Stimulated activated naive B cell treated with anti-CD40 and anti-IgM and Interleukin-4, amounts not matched to agents 10 μg/mL and 1 μg/mL and 100 μg/mL, for 72 hours (primary cell): ENCODE results near the gene ALK.

Experiments used
- ATAC-seq, 2 donors: fragments of 150-1000 bp; cut with Tn5 transposase; replicated peaks; 2 replicates each; pipeline ENCODE4 v1.10.0; 2021; ENCODE audit warnings: moderate library complexity in 1 of 2
- DNase-seq: peaks from one replicate; pipeline ENCODE4 v3.0.0; 2021
- H3K27ac Mint-ChIP-seq: one replicate; pipeline ENCODE4 v1.8.0; 2022; ENCODE audit warnings: mild to moderate bottlenecking, mixed read lengths
- H3K27me3 Mint-ChIP-seq, 2 donors: one replicate each; pipeline ENCODE4 v1.8.0; 2022; ENCODE audit warnings: mixed read lengths in 2 of 2
- H3K36me3 Mint-ChIP-seq, 2 donors: one replicate each; pipeline ENCODE4 v1.8.0; 2022; ENCODE audit warnings: mixed read lengths in 2 of 2, mild to moderate bottlenecking in 1 of 2
- H3K4me1 Mint-ChIP-seq, 2 donors: one replicate each; pipeline ENCODE4 v1.8.0; 2022; ENCODE audit warnings: mixed read lengths in 2 of 2, mild to moderate bottlenecking in 1 of 2
- H3K4me3 Mint-ChIP-seq, 2 donors: one replicate each; pipeline ENCODE4 v1.8.0; 2022; ENCODE audit warnings: mild to moderate bottlenecking in 2 of 2, mixed read lengths in 2 of 2, moderate library complexity in 1 of 2
- H3K9me3 Mint-ChIP-seq, 2 donors: one replicate each; pipeline ENCODE4 v1.8.0; 2022; ENCODE audit warnings: mixed read lengths in 2 of 2, mild to moderate bottlenecking in 1 of 2

ALK gene

DNA sequence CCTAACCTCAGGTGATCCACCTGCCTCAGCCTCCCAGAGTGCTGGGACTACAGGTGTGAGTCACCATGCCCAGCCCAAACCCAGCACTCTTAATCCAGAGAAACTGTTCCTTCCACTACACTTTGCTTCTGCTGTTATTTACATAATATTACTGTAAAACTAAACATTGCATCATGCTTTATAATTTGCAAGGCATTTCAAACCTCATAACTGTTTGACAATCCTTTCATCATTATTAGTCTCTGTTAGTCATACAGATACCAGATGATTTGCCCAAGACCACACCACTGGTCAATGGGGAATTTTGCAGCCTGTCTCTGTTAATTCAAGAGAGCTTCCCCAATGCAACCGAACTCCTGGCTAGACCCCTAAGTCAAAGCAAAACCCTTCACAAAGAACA lies 338.3 kb downstream of the ALK start:
- no peaks in the 10 kb centered on the region for H3K27me3 Mint-ChIP-seq
- ATAC-seq: no peak
- H3K27ac Mint-ChIP-seq: no peak overlapping the region
- no peak for DNase-seq
- no peak overlapping the region for H3K4me3 Mint-ChIP-seq
- peaks cover 0 to 9% of the 10 kb centered on the region in 2 donors for H3K4me1 Mint-ChIP-seq
- no peaks in the 10 kb centered on the region for H3K9me3 Mint-ChIP-seq
- H3K36me3 Mint-ChIP-seq: no peaks in the 10 kb centered on the region

DNA sequence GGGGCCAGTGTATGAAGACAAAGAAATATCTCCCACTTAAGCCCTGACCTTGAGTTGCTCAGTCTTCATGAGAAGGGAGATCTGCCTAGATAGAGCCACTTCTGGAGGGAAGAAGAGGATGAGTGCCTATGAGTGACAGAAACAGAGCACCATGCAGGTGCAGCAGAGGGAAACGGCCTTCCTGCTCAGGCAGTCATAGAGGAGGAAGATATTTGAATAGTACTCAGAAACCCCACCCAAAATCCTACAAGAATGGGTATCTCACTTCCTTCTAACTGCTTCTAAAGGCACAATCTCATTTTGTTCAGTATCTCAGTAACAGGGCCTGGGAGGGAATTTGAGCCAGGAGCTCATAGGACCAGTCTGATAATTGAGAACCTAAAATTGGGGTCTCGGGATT lies 339.3 kb downstream of the ALK start:
- ATAC-seq (peak in 1 of 2 donors; percentile 48), DNase-seq (no peak)
- Mint-ChIP-seq H3K27ac (no peak overlapping the region), H3K4me3 (no peak overlapping the region), H3K36me3 (no peaks in the 10 kb centered on the region), H3K4me1 (peaks cover 0 to 9% of the 10 kb centered on the region in 2 donors), H3K27me3 (no peaks in the 10 kb centered on the region), H3K9me3 (no peaks in the 10 kb centered on the region)

DNA sequence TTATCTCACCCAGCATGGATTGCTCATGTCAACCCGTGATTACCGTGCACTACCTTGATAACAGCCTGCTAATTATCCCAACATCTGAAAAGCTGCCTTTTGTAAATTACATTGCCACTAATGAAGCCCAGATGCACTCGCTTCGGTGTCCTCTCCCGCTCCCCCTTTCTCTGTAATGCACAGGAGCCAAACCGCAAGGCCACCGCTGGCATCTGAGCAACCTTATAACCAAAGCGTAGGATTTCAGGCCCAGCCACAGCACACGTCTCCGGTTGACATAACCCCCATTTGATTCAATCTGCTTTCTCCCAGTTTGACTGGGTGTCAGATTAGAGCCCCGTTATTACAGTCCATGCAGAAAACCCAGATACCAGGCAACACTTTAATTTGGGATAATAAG lies 341.2 kb downstream of the ALK start:
- Mint-ChIP-seq H3K36me3 (no peaks in the 10 kb centered on the region), H3K27me3 (no peaks in the 10 kb centered on the region), H3K4me1 (peaks cover 0 to 9% of the 10 kb centered on the region in 2 donors), H3K4me3 (no peak overlapping the region), H3K27ac (no peak overlapping the region), H3K9me3 (no peaks in the 10 kb centered on the region)
- ATAC-seq (no peak), DNase-seq (no peak)

DNA sequence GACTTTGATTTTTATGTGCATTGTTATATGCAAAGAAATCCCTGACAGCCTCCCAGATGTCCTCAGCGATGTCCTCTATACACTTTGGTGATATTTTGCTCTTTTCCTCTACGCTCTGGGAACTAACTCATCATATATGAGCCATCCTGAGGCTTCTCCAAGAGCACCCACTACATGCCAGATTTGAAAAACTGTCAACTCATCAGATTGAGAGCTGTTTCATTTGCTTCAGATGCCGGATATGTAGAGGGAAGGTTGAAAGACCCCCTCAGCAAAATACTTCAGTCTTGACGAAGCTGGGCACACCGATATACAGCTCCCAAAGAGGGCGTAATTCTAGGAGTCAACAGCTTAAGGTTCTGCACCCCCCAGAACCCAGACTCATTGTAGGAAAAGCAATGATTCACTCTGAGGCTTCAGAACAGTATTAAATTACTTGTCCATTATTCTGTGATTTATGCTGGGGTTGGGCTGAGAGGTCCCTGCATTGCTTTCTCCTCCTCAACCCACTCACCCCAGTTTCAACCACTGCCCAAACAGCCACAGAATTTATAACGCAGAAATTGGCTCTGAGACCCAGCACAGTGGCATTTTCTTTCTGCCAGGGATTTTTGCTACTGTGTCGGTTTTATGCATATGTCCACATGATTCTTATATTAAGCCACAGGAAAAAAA lies 341.8 kb downstream of the ALK start:
- H3K4me3 Mint-ChIP-seq: no peak overlapping the region
- ATAC-seq: no peak
- H3K27me3 Mint-ChIP-seq: no peaks in the 10 kb centered on the region
- peaks cover 0 to 9% of the 10 kb centered on the region in 2 donors for H3K4me1 Mint-ChIP-seq
- H3K27ac Mint-ChIP-seq: no peak overlapping the region
- no peaks in the 10 kb centered on the region for H3K36me3 Mint-ChIP-seq
- H3K9me3 Mint-ChIP-seq: no peaks in the 10 kb centered on the region
- DNase-seq: no peak

DNA sequence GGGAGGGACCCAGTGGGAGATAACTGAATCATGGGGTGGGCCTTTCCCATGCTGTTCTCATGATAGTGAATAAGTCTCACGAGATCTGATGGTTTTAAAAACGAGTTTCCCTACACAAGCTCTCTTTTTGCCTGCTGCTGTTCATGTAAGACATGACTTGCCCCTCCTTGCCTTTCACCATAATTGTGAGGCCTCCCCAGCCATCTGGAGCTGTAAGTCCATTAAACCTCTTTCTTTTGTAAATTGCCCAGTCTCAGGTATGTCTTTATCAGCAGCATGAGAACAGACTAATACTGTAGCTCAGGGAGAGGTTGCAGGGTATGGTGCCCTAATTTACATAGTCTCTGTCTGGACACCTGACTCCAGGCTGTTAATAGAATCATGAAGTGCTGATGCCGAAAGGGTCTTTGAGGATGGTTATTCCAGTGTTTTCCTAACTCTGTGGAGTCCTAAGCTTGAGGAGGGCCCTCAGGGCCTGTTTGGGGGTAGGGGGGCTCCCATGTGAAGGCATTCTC lies 343.2 kb downstream of the ALK start:
- no peak overlapping the region for H3K4me3 Mint-ChIP-seq
- H3K4me1 Mint-ChIP-seq: peaks cover 0 to 9% of the 10 kb centered on the region in 2 donors
- H3K36me3 Mint-ChIP-seq: no peaks in the 10 kb centered on the region
- no peak for ATAC-seq
- H3K9me3 Mint-ChIP-seq: no peaks in the 10 kb centered on the region
- no peaks in the 10 kb centered on the region for H3K27me3 Mint-ChIP-seq
- H3K27ac Mint-ChIP-seq: no peak overlapping the region
- no peak for DNase-seq

DNA sequence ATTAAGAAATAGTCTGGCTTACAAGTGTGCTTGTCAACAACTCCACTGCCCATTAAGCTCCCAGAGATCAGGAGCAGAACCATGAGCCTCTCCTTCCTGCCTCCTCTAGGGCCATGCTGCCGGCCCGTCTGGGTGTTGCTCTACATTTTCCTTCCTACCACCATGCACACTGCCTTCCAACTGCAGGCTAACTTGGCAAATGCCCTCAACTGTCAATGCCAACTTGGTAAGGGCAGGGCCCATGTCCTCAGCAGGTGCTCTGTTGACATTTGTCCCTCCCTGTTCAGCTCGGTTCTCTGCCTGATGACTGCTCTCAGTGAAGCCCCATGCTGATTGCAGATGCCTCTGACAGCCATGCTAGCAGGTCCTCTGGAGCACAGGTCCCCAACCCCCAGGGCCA lies 345.2 kb downstream of the ALK start:
- Mint-ChIP-seq H3K27me3 (no peaks in the 10 kb centered on the region), H3K4me1 (no peaks in the 10 kb centered on the region), H3K27ac (no peak overlapping the region), H3K9me3 (no peaks in the 10 kb centered on the region), H3K36me3 (no peaks in the 10 kb centered on the region), H3K4me3 (no peak overlapping the region)
- DNase-seq (no peak), ATAC-seq (no peak)

DNA sequence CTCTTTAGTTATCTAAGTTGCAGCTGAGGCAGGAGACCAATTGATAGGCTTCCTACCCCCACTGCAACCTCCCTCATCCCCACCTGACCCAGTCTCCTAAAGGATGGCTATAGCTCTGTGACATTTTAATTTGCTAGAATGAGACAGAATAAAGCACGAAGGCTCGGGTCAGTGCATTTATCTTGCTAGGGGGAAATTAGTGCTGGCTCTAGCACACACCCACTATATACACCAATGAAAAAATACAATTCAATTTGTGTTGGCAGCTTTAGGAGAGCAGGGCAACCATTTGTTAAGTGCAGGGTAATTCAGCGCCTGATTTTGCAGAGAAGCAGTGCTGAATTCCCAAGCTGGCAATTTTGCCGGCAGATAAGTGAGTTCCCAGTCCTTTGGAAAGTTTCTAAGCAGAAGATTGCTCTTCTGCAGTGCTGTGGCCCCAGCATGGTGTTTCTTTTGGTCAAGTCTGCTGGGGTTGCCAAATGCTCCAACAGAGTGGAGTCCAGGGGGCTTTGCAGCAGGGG lies 346.0 kb downstream of the ALK start:
- DNase-seq (no peak), ATAC-seq (no peak)
- Mint-ChIP-seq H3K4me3 (no peak overlapping the region), H3K27me3 (no peaks in the 10 kb centered on the region), H3K4me1 (no peaks in the 10 kb centered on the region), H3K27ac (no peak overlapping the region), H3K9me3 (no peaks in the 10 kb centered on the region), H3K36me3 (no peaks in the 10 kb centered on the region)

DNA sequence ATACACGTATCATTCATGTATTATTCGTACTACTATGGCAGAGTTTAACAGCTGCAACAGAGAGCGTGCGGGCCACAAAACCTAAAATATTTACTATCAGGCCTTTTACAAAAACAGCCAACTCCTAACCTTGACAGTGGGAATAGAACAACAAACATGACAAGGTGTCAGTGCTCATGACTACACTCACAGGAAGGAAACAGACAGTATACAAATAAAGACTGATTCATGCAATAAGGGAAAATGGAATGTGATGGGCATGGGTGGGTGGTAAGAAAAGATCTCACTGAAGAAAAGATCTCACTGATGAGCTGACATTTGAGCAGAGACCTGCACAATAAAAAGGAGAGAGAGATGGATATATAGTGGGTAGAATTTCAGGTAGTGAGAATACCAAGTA lies 347.8 kb downstream of the ALK start:
- no peaks in the 10 kb centered on the region for H3K27me3 Mint-ChIP-seq
- no peak for ATAC-seq
- no peak overlapping the region for H3K4me3 Mint-ChIP-seq
- no peaks in the 10 kb centered on the region for H3K36me3 Mint-ChIP-seq
- no peaks in the 10 kb centered on the region for H3K9me3 Mint-ChIP-seq
- no peak overlapping the region for H3K27ac Mint-ChIP-seq
- no peaks in the 10 kb centered on the region for H3K4me1 Mint-ChIP-seq
- no peak for DNase-seq

DNA sequence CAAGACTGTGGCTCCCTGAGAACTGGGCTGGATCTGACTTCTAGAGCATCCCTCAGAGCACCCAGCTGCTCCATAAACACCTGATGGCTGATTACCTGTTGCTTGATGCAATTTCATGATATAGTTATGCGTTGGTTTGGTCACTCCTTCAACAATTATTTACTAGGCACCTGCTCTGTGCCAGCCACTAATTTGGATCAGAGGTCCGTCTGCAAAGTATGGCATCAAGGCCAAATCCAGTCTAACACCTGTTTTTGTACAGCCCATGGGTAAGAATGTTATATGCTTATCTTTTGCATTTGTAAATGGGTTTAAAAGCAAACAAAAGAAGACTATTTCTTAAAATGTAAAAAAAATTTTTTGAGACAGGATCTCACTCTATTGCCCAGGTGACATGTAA lies 348.2 kb downstream of the ALK start:
- H3K4me1 Mint-ChIP-seq: no peaks in the 10 kb centered on the region
- no peaks in the 10 kb centered on the region for H3K9me3 Mint-ChIP-seq
- no peaks in the 10 kb centered on the region for H3K36me3 Mint-ChIP-seq
- DNase-seq (no peak), ATAC-seq (no peak)
- H3K4me3 Mint-ChIP-seq: no peak overlapping the region
- no peak overlapping the region for H3K27ac Mint-ChIP-seq
- no peaks in the 10 kb centered on the region for H3K27me3 Mint-ChIP-seq

DNA sequence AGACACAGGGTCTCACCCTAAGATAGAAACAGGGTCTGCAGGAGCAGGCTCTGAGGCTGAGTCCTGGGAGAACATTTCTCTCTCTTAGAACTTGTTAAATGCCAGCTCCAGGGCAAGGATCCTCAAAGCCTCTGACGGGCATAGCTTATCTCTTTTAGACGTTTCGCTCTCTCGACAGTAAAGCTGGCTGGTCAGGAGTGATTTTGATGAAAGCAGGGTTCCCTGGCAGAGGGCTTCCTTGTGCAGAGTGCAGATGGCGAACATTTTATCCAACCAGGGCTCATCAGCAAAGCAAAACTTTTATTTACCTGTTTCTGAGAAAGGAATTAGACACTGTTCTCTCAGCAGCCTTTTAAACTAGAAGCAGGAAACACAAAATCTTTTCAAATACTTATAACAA lies 350.8 kb downstream of the ALK start:
- H3K4me1 Mint-ChIP-seq: no peaks in the 10 kb centered on the region
- H3K36me3 Mint-ChIP-seq: no peaks in the 10 kb centered on the region
- no peaks in the 10 kb centered on the region for H3K9me3 Mint-ChIP-seq
- ATAC-seq: no peak
- no peaks in the 10 kb centered on the region for H3K27me3 Mint-ChIP-seq
- no peak for DNase-seq
- no peak overlapping the region for H3K4me3 Mint-ChIP-seq
- no peak overlapping the region for H3K27ac Mint-ChIP-seq

DNA sequence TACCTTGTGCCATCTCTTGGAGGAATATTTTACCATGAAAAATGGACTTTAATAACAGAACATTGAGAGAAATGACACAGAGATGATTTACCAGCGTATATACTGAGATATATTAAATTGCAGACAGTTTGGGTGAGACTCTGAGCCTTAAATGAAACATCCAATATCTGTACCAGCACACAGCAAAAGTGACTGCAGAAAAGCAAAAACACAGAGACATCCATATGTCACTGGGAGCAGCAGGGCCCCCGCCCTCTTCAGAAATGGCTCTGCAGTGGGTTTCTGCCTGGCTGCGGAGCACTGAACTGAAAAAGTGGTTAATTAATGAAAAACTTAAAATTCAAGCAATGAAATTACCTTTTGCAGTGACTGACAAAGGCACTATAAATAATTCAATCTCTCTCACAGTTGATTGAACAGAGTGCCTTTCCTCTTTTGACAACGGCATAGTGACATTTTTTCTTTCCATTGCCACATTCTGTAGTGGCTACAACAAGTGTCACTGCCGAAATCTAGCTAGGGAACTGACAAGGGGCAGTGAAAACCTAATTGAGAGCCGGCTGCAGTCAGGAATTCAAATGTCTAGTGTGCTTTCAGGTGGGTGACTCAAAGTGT lies 353.4 kb downstream of the ALK start:
- DNase-seq (no peak), ATAC-seq (no peak)
- Mint-ChIP-seq H3K4me3 (no peak overlapping the region), H3K27me3 (peaks cover 0 to 10% of the 10 kb centered on the region in 2 donors), H3K27ac (no peak overlapping the region), H3K36me3 (no peaks in the 10 kb centered on the region), H3K9me3 (no peaks in the 10 kb centered on the region), H3K4me1 (no peaks in the 10 kb centered on the region)

DNA sequence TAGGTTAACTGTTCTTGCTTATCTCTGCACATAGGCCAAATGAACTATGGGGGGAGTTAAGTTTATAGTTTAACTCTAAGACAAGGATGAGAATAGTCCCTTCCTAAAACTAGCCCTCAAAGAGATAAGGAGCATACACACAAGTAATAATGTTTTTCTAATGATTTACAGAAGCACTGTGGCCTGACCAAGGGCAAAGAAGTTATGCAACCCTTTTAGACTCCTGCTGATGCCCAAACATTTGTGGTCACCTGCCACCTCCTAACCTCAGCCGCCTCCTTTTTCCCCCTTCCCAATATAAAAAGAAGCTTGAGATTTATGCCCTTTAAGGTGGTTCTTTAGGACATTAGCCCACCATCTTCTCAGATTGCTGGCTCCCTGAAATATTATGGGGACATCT lies 357.7 kb downstream of the ALK start:
- H3K9me3 Mint-ChIP-seq: no peaks in the 10 kb centered on the region
- peaks cover 0 to 10% of the 10 kb centered on the region in 2 donors for H3K27me3 Mint-ChIP-seq
- H3K4me1 Mint-ChIP-seq: no peaks in the 10 kb centered on the region
- DNase-seq (no peak), ATAC-seq (no peak)
- no peaks in the 10 kb centered on the region for H3K36me3 Mint-ChIP-seq
- H3K4me3 Mint-ChIP-seq: no peak overlapping the region
- H3K27ac Mint-ChIP-seq: no peak overlapping the region

DNA sequence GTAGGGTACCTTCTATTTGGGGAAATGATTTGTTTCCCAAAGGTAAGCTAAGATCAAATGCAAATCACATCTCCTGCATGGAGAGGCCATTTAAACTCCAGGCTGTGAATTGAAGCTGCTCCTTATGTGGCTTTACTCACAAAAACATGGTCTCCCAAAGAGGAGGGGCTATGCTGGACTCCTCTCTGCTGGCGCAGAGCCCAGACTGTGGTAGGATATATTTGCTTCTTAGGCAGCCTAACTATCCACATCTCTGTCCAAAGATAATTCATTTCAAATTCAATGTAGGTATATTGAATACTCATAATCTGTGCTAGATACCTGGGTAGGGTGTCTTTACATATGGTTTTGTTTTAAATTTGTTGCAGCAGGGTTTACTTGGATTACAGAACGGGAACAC lies 358.5 kb downstream of the ALK start:
- no peak overlapping the region for H3K27ac Mint-ChIP-seq
- ATAC-seq: no peak
- H3K27me3 Mint-ChIP-seq: peaks cover 0 to 10% of the 10 kb centered on the region in 2 donors

DNA sequence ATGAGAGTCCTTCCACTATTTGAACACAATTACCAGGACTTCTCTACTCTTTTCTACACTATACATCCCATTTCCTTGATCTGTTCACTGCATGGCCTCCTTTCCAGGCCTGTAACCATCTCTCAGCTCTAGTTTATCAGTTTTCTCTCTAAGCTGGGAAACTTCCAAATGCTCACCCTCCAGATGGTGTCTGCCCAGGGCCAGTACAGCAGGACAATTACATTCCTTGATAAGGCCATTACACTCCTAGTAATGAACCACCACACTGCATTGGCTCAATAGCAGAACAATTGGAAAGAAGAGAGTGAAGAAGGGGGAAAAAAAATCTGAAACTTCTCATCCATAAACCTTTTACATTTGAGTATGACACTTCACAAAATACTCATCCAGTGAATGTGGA lies 359.1 kb downstream of the ALK start:
- Mint-ChIP-seq H3K4me1 (no peaks in the 10 kb centered on the region), H3K4me3 (no peak overlapping the region), H3K9me3 (no peaks in the 10 kb centered on the region), H3K27me3 (peaks cover 0 to 10% of the 10 kb centered on the region in 2 donors), H3K27ac (no peak overlapping the region), H3K36me3 (no peaks in the 10 kb centered on the region)
- DNase-seq (no peak), ATAC-seq (no peak)

More for the DNA sequence above, 358.5 kb downstream of the ALK start:
- Mint-ChIP-seq H3K4me1 (no peaks in the 10 kb centered on the region), H3K36me3 (no peaks in the 10 kb centered on the region), H3K4me3 (no peak overlapping the region), H3K9me3 (no peaks in the 10 kb centered on the region)
- no peak for DNase-seq

DNA sequence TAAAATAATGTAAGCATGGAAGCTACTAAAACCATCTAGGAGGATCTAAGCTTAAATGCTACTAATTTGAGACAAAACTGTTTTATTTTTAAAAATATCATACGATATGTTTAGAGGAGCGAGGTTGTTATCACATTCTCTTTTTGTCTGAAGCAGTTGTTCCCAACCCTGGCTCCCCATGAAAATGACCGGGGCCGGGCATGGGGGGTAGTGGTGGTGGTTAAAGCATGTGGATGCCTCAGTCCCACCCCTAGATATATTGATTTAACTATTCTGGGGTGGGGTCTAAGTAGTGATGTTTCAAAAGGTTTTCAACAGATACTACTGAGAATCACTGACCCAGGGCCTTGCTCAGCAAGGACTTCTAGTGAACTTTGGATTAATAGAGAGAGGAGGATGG lies 359.8 kb downstream of the ALK start:
- Mint-ChIP-seq H3K27me3 (peaks cover 0 to 10% of the 10 kb centered on the region in 2 donors), H3K4me1 (no peaks in the 10 kb centered on the region), H3K36me3 (no peaks in the 10 kb centered on the region), H3K4me3 (no peak overlapping the region), H3K9me3 (no peaks in the 10 kb centered on the region), H3K27ac (no peak overlapping the region)
- no peak for DNase-seq
- ATAC-seq: no peak
